Right cardiac atrium (tissue), 5 donors: Measurements from ENCODE around the gene NPY5R. TPM values are rescaled to one million over a fixed set of nuclear protein-coding genes. Genes with fewer than 3 reads are reported as not detected.
A peak's percentile ranks its signal among the peaks of the same experiment; 100 is the strongest.

Experiments
- ATAC-seq, 2 donors: fragments of 200-7000 bp; cut with Tn5 transposase; one replicate each; pipeline versions ENCODE4 v1.8.0 to v1.9.1; 2020; ENCODE audit warnings: moderate library complexity in 2 of 2, mild to moderate bottlenecking in 1 of 2
- DNase-seq, 3 donors: peaks; one replicate each; pipeline ENCODE4 v3.0.0-alpha.2; 2020
- H3K27ac ChIP-seq: one replicate; pipeline ENCODE4 v1.5.1; 2013; ENCODE audit warnings: mild to moderate bottlenecking, low read length, control low read depth, moderate library complexity
- H3K27me3 ChIP-seq: one replicate; pipeline ENCODE4 v1.6.1; 2013; ENCODE audit not compliant: control insufficient read depth, insufficient read depth
- H3K4me1 ChIP-seq: one replicate; pipeline ENCODE4 v1.6.1; 2013; ENCODE audit warnings: low read length; ENCODE audit not compliant: control insufficient read depth, insufficient read depth
- H3K4me3 ChIP-seq: one replicate; pipeline ENCODE4 v1.5.1; 2013; ENCODE audit warnings: low read length, control low read depth
- H3K9me3 ChIP-seq: one replicate; pipeline ENCODE4 v1.6.1; 2013; ENCODE audit warnings: low read length; ENCODE audit not compliant: control insufficient read depth
- WGBS: extraction: QIAGEN DNeasy Blood & Tissue Kit; methylation state at CpG from one replicate; pipeline ENCODE4 v1.1.7; 2013; 5-methylcytosine and 5-hydroxymethylcytosine counted together
- intact Hi-C, 4 donors: fragments of 100-400 bp; cut with DNase I; formaldehyde crosslinking; loops; one replicate each; pipeline versions ENCODE4 v1.11.0 to v1.14.0; 2022 to 2023
- polyA plus RNA-seq: library from polyadenylated mRNA; stranded (reverse); fragments of 200-250 nt; gene quantifications from one replicate; pipeline ENCODE4 v1.2.3, GENCODE V29; 2013
- total RNA-seq, 4 donors: library from RNA; stranded (reverse); fragmentation: NEBNext Ultra II Directional; extraction: Animal tissue kit (Norgen Biotek cat#: 25700); gene quantifications; one replicate each; pipeline ENCODE4 v1.2.1, GENCODE V29; 2021
- donor health status: healthy with polysubstance abuse.
- donor health status: DM: no; HTN: yes; CAD: no.
- donor health status: DM: no; HTN: no; CAD: no.
- donor health status: DM: no; HTN: yes; CAD: no; lungs with severe emphysema.
- donor health status: DM: yes; HTN: yes; CAD: no.

NPY5R gene
- total and polyA plus RNA-seq, 5 donors, result 0.25 to 2.0 (median 0.65) TPM

- Histone ChIP-seq H3K9me3 (no peaks in the 10 kb centered on the region), H3K27me3 (no peaks in the 10 kb centered on the region), H3K4me1 (no peaks in the 10 kb centered on the region), H3K4me3 (no peak overlapping the region), H3K27ac (no peak overlapping the region)
- DNase-seq (no peak), ATAC-seq (no peak)
- 64% methylated on average over 4 of the region's 4 CpGs for WGBS
- intact Hi-C loops, result no loop called here
These were observed 41.8 kb downstream of the NPY5R start for GRCh38 chr4:163385466-163385865.

DNA sequence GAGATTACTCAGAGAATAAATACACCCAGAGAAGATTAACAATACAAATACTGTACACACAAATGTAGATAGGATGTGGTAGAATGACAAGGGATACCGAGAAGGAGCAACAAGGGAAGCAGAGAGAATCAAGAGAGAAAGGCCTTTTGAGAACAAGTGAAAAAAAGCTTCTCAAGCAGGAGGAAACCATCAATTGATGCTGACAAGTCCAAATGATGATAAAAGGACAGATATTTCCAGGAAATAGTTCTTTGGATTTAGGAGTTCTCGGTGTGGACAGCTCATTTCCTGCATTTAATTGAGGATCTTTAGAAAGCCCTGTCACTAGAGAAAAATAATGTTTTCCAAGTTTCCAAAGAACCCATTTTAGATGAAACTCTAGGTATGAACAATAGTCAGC lies 48.1 kb downstream of the NPY5R start:
- intact Hi-C loops, result no loop called here
- Histone ChIP-seq H3K9me3 (no peaks in the 10 kb centered on the region), H3K27me3 (no peaks in the 10 kb centered on the region), H3K4me1 (peaks cover 2% of the 10 kb centered on the region), H3K4me3 (no peak overlapping the region), H3K27ac (no peak overlapping the region)
- DNase-seq (no peak), ATAC-seq (no peak)
- 27% methylated on average over 2 of the region's 2 CpGs for WGBS

- intact Hi-C loops, result no loop called here
- DNase-seq, result no peak
- WGBS, result 38% methylated on average over 4 of the region's 4 CpGs
- no peaks in the 10 kb centered on the region for H3K27me3 ChIP-seq
- peaks cover 2% of the 10 kb centered on the region for H3K4me1 ChIP-seq
- ATAC-seq, result peak; percentile 57 to 60
- no peaks in the 10 kb centered on the region for H3K9me3 ChIP-seq
- H3K4me3 ChIP-seq, result no peak overlapping the region
- H3K27ac ChIP-seq, result no peak overlapping the region
These were observed 48.6 kb downstream of the NPY5R start for GRCh38 chr4:163392328-163392727.

DNA sequence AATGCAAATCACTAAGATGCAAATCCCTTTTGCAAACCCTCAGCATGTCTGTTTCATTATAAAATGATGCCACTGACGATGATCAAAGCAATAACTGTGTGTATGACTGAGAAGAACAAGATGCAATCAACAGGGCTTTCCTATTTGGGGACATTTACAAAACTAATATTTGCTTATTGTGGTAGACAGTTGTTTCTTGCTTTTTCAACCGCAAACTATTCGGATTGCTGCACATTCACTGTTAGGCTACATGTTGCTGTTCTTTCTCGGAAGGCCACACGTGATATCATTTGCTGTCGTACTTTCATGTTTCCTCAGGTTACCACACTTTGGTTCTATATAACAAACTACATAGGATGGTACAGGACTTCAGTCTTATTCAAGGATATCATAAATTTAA lies 49.8 kb downstream of the NPY5R start:
- Histone ChIP-seq H3K27me3 (no peaks in the 10 kb centered on the region), H3K4me3 (no peak overlapping the region), H3K9me3 (no peaks in the 10 kb centered on the region), H3K4me1 (peaks cover 2% of the 10 kb centered on the region), H3K27ac (no peak overlapping the region)
- DNase-seq (no peak), ATAC-seq (no peak)
- intact Hi-C loops, result no loop called here
- 75% methylated on average over 6 of the region's 6 CpGs for WGBS

GRCh38 chr4:163395055-163395454 lies 51.4 kb downstream of the NPY5R start:
- Histone ChIP-seq H3K27me3 (no peaks in the 10 kb centered on the region), H3K27ac (peak overlapping the region; percentile 58), H3K9me3 (no peaks in the 10 kb centered on the region), H3K4me3 (no peak overlapping the region), H3K4me1 (peaks cover 2% of the 10 kb centered on the region)
- intact Hi-C loops, result no loop called here
- DNase-seq (no peak), ATAC-seq (peak; percentile 69 to 76)

DNA sequence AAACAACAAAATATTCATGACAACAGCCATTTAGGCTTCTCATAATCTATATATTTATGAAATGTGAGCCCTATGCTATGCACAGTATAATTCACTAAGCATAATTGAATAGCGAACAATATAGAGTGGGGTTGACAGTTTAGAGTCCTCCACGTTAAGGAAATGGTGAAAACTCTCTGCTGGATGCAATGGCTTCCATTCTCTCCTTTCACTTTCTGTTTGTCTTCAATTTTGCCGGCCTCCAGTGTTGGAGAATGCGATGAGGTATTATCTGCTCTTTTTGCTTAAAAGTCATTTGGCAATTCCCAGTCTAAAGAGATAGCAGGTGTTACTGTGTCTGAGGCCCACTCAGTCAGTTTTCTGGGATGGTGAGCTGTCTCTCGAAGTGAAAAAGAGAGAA lies 52.1 kb downstream of the NPY5R start:
- H3K27ac ChIP-seq, result no peak overlapping the region
- H3K27me3 ChIP-seq, result no peaks in the 10 kb centered on the region
- no peak for DNase-seq
- peak overlapping the region; percentile 54 for H3K4me3 ChIP-seq
- H3K9me3 ChIP-seq, result no peaks in the 10 kb centered on the region
- peaks cover 2% of the 10 kb centered on the region for H3K4me1 ChIP-seq
- ATAC-seq, result peak; percentile 28 to 45
- intact Hi-C loops, result no loop called here
- 45% methylated on average over 5 of the region's 5 CpGs for WGBS

DNA sequence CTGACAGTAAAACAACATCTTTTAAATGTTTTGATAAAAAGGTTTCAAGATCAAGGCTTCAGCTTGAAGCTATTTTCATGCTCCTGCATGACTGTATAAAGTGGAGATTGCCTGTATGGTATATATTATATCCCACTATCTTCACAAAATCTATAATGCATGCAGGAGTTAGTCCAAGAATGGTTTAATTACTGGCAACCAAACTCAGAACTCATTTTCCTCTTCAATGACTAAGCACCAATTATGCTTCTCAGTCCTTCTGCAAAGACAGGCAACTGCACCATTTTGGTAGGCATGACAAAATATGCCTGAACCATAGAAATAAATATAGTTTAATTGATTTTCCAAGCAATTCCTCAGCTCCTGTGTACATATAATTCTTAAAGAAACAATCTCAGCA lies 54.5 kb downstream of the NPY5R start:
- Histone ChIP-seq H3K9me3 (no peaks in the 10 kb centered on the region), H3K27ac (no peak overlapping the region), H3K4me1 (peaks cover 2% of the 10 kb centered on the region), H3K27me3 (no peaks in the 10 kb centered on the region), H3K4me3 (no peak overlapping the region)
- DNase-seq (no peak), ATAC-seq (no peak)
- intact Hi-C loops, result no loop called here

DNA sequence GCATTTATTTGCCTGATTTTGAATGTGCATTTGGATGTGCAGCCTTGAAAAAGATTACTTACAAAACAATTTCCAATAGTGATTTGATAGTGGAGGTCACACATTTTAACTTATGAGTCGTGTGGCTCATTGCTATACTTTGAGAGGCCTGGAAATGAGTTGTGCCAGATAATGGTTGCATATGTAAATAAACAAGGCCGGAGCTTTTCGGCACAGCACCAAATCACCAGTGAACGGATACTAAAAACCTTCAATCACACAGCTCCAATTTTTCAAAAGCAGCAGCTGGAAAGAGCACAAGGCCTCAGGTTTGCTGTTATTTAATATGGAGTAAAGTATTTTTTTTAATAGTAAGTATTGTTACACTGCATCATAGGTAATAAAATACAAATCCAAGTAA lies 57.2 kb downstream of the NPY5R start:
- WGBS, result 46% methylated on average over 4 of the region's 4 CpGs
- ATAC-seq (no peak), DNase-seq (no peak)
- H3K9me3 ChIP-seq, result no peaks in the 10 kb centered on the region
- no peak overlapping the region for H3K4me3 ChIP-seq
- no peaks in the 10 kb centered on the region for H3K4me1 ChIP-seq
- intact Hi-C loops, result no loop called here
- H3K27me3 ChIP-seq, result no peaks in the 10 kb centered on the region
- H3K27ac ChIP-seq, result no peak overlapping the region

Other genes with a start within 250 kb of the NPY5R start
- gene NAF1, start 177.0 kb upstream of the NPY5R start, total RNA-seq, result 10 to 100 TPM; 12.2 to 16.5 (median 13.4) TPM
- 5.1 TPM for gene NAF1, start 177.0 kb upstream of the NPY5R start, polyA plus RNA-seq
- gene NPY1R, start 11.3 kb upstream of the NPY5R start, total RNA-seq, result 10 to 100 TPM in 1 of 4 donors, 1 to 10 TPM in 3; 4.4 to 11.3 (median 5.8) TPM
- 4.5 TPM for gene NPY1R, start 11.3 kb upstream of the NPY5R start, polyA plus RNA-seq
- gene TKTL2, start 129.9 kb downstream of the NPY5R start, total RNA-seq, result not detected
- not detected for gene TKTL2, start 129.9 kb downstream of the NPY5R start, polyA plus RNA-seq
- gene TMA16, start 150.8 kb downstream of the NPY5R start, total RNA-seq, result 10 to 100 TPM; 11.9 to 12.8 (median 12.5) TPM
- gene TMA16, start 150.8 kb downstream of the NPY5R start, polyA plus RNA-seq, result 8.4 TPM